Measurements from ENCODE around the gene ERMAP. TPM values are rescaled to one million over a fixed set of nuclear protein-coding genes. Genes with fewer than 3 reads are reported as not detected.
A peak's percentile ranks its signal among the peaks of the same experiment; 100 is the strongest.

The ERMAP gene
- total RNA-seq, 1 donor, result 21.7 TPM

GRCh38 chr1:42845866-42846256, 28.9 kb downstream of the ERMAP start:
- H3K79me2 ChIP-seq (ENCODE audit: insufficient read depth, low read length), result peaks cover 16% of the 10 kb centered on the region
- H3K27me3 ChIP-seq (ENCODE audit: insufficient read depth, low read length), result no peaks in the 10 kb centered on the region
- peaks cover 4% of the 10 kb centered on the region for H4K20me1 ChIP-seq (ENCODE audit: insufficient read depth, low read length)
- peak overlapping the region; percentile 88 for H3K4me3 ChIP-seq (ENCODE audit: insufficient read depth, low read length)
- H3K27ac ChIP-seq (ENCODE audit: low read depth, low read length), result no peak overlapping the region
- TF ChIP-seq CTCF (IDR thresholded peaks at IDR 0.05; ENCODE audit: extremely low read depth, low read depth, low read length), result no peak
- H3K4me2 ChIP-seq (ENCODE audit: insufficient read depth, low read length), result peak overlapping the region; percentile 95
- peak overlapping the region; percentile 90 for H2AFZ ChIP-seq (ENCODE audit: low read length)
- DNase-seq (ENCODE audit: insufficient read length, low spot score, missing footprints), result no peak
- H3K4me1 ChIP-seq (ENCODE audit: insufficient read depth, low read length), result peaks cover 22% of the 10 kb centered on the region
- peaks cover 2% of the 10 kb centered on the region for H3K9me3 ChIP-seq (ENCODE audit: low read depth, low read length)
- peaks cover 26% of the 10 kb centered on the region for H3K36me3 ChIP-seq (ENCODE audit: insufficient read depth, low read length)

GRCh38 chr1:42846257-42847110, 29.6 kb downstream of the ERMAP start, which contains the start of gene ZNF691:
Gene ZNF691, plus strand, starts transcription at chr1:42846613. Its CDS starts 3,046 bp downstream, at chr1:42849659.
- Histone ChIP-seq H2AFZ (ENCODE audit: low read length) (peak within 1 kb of the TSS; percentile 90), H3K27ac (ENCODE audit: low read depth, low read length) (peak within 1 kb of the TSS; percentile 58), H3K9me3 (ENCODE audit: low read depth, low read length) (peaks cover 8% of the 10 kb centered on the region), H3K4me2 (ENCODE audit: insufficient read depth, low read length) (peak within 1 kb of the TSS; percentile 95), H3K4me1 (ENCODE audit: insufficient read depth, low read length) (peaks cover 22% of the 10 kb centered on the region), H4K20me1 (ENCODE audit: insufficient read depth, low read length) (peaks cover 4% of the 10 kb centered on the region), H3K27me3 (ENCODE audit: insufficient read depth, low read length) (no peaks in the 10 kb centered on the region), H3K36me3 (ENCODE audit: insufficient read depth, low read length) (peaks cover 29% of the 10 kb centered on the region), H3K79me2 (ENCODE audit: insufficient read depth, low read length) (peaks cover 16% of the 10 kb centered on the region), H3K4me3 (ENCODE audit: insufficient read depth, low read length) (peak within 1 kb of the TSS; percentile 88)
- DNase-seq (ENCODE audit: insufficient read length, low spot score, missing footprints), result peak; percentile 97
- TF ChIP-seq CTCF (IDR thresholded peaks at IDR 0.05; ENCODE audit: extremely low read depth, low read depth, low read length), result peak; percentile 39

- H3K9me3 ChIP-seq (ENCODE audit: low read depth, low read length), result peaks cover 12% of the 10 kb centered on the region
- peak overlapping the region; percentile 88 for H3K4me3 ChIP-seq (ENCODE audit: insufficient read depth, low read length)
- H3K36me3 ChIP-seq (ENCODE audit: insufficient read depth, low read length), result peaks cover 35% of the 10 kb centered on the region
- H2AFZ ChIP-seq (ENCODE audit: low read length), result peak overlapping the region; percentile 83
- H3K4me1 ChIP-seq (ENCODE audit: insufficient read depth, low read length), result peaks cover 22% of the 10 kb centered on the region
- no peak for DNase-seq (ENCODE audit: insufficient read length, low spot score, missing footprints)
- peak overlapping the region; percentile 95 for H3K4me2 ChIP-seq (ENCODE audit: insufficient read depth, low read length)
- H3K27me3 ChIP-seq (ENCODE audit: insufficient read depth, low read length), result no peaks in the 10 kb centered on the region
- no peak for TF ChIP-seq CTCF (IDR thresholded peaks at IDR 0.05; ENCODE audit: extremely low read depth, low read depth, low read length)
- peaks cover 4% of the 10 kb centered on the region for H4K20me1 ChIP-seq (ENCODE audit: insufficient read depth, low read length)
- H3K79me2 ChIP-seq (ENCODE audit: insufficient read depth, low read length), result peaks cover 16% of the 10 kb centered on the region
- H3K27ac ChIP-seq (ENCODE audit: low read depth, low read length), result peak overlapping the region; percentile 58
These were observed 30.2 kb downstream of the ERMAP start for GRCh38 chr1:42847111-42847595.

Data from osteoblast (primary cell).